Measurements from ENCODE around the gene MYOM3. TPM values are rescaled to one million over a fixed set of nuclear protein-coding genes. Genes with fewer than 3 reads are reported as not detected.
"Not testable (repeated sequence)": the region's sequence is repeated elsewhere in the genome, so short reads cannot be mapped to it uniquely, and the experiment has no call there.

MYOM3 gene
- total RNA-seq, 1 experiment from 2014 or later: 1.1 TPM

DNA sequence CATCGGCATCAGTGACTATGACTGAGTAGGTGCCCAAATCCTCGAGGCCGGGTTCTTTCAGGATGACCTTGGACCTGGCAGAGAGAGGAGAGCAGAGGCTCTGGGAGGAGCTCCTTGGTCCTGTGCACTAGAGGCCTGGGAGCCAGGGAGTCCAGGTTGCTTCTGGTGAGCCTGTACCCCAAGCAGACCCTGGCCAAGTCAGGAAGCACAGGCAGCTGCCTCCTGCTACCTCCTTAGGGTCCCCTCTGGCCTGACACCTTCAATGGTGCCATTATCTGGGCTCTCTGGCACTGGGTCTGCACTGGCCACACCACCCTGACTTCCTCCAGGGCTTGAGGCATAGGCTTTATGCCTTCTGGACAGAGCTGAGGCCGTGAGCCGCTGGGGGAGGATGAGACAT, 37.7 kb downstream of the MYOM3 start:
- DNase-seq (ENCODE audit: low read depth): no peak

DNA sequence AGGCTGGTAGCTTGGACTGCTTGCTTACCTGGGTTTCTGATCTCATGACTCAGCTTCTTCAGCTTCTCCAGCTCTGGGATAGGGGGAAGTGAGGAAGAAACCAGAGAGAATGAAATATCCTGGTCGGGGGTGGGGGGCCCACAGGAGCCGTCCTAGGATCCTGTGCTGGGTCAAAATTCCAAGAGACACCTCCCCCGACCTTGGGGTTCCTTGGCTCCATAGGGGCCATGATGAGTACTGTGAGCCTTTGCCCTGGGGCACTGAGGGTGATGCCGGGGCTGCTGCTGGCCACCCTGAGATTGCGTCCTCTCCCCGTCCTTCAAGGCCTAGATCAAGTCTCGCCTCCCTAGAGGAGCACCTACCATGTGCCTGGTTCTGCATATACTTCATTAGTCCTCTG, 40.0 kb downstream of the MYOM3 start:
- no peak for DNase-seq (ENCODE audit: low read depth)

DNA sequence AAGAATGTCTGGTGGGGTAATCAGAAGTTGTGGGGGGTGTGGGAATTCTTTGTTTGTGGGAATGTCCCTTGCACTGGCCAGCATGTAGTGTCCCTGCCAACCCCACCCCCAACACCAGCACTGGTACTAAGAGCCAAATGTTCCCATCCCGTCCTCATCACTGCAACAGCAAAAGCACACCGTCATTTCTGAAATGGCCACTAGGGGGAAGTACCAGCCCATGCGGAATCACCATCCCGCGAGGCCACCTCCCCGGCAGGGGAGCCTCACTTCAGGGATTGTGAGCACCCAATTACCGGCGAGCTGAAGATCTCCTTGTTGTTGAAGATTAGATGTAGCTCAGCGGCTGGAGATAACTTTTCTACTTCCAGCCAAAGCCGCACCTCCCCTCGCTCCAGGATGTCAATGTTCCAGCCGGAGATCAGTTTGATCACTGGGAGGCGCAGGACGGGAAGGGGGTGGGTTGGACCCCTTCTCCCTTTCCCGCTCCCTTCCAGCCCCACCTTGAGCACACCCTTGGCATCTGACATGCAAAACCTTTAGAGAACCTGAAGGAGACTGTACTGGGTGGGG, 41.0 kb downstream of the MYOM3 start:
- DNase-seq (ENCODE audit: low read depth): peak; percentile 81

DNA sequence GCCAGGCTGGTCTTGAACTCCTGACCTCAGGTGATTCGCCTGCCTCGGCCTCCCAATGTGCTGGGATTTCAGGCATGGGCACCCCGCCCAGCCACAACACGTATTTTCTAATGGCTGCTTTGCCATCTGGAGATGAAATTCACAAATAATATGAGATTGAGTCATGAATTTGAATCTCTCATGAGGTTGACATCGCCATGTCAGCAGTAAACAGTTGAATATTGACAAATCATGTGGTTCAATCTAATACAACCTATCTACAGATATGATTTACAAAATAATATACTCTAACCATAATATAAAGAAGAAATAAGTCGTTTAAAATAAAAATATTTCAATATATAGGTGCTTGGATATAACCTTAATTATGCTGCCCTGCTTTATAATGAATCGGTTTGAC, 42.1 kb downstream of the MYOM3 start:
- no peak for DNase-seq (ENCODE audit: low read depth)

DNA sequence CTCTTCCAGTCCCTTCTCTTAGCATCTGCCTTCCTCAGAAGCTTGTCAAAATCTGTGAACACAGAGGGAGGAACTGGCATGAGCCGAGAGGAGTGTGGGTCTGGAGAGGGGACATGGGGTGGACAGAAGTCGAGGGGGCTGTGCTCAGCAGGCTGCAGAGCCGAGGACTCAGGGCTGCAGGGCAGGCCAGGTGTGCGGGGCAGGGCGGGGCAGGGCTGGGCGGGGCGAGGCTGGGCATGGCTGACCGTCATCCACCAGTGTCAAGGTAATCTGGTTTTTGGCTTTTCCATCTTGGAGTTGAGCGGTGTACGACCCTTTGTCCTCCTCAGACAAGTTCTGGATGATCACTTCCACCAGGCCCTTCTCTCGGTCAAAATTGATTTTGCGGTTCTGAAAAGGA, 44.0 kb downstream of the MYOM3 start:
- no peak for DNase-seq (ENCODE audit: low read depth)

DNA sequence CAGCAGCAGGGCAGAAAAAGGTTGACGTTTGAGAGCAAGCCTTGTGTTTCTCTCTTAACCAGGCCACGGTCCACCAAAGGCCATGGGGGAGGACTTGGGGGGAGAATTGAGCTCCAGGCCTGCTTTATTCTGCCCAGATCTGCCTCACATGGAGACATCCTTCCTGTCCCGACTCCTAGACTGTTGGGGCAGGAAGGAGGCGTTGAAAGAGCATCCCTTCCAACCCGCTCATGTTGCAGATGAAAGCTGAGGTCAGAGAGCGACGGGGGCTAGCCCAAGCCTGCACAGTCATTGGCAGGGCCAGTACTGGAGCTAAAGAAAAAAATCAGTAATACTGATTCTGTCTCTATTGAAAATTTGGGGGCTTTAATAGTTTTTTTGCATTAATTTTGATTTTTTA, 46.6 kb downstream of the MYOM3 start:
- DNase-seq (ENCODE audit: low read depth): no peak

DNA sequence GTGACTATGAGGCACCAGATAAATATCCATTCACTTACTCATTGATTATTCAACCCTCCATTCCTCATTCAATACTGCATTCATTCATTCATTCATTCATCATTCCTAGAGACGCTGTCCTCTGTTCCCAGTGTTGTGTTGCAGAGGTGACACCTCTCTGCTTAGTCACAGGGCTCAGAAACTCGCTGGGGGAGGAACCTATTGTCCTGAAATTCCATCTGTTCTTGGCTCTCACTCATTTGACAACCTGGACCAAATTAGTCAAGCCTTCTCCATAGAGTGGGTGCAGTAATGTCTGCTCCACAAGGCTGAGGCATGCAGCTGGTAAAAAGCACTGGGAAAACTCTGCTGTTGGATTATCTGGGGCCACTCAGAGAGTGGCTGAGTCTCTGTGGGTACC, 49.7 kb downstream of the MYOM3 start:
- DNase-seq (ENCODE audit: low read depth): no peak

DNA sequence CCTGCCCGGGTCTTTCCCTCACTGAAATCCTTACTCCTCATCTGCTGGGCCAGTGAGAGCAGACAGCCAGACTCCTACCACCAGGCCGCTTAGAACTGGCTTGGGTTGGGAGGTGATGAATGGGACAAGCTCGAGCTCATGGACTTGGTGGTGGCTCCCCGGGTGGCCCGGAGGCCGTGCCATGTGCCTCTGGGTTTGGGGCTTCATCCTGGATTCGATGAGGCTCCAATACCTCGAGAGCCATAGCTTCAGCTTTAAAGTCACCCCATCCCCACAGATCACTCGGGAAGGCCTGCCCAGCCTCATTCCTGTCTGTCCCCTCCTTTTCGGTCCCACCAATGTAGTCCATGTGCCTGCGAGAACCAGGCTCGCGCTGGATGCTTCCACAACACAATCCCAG, 51.5 kb downstream of the MYOM3 start:
- no peak for DNase-seq (ENCODE audit: low read depth)

DNA sequence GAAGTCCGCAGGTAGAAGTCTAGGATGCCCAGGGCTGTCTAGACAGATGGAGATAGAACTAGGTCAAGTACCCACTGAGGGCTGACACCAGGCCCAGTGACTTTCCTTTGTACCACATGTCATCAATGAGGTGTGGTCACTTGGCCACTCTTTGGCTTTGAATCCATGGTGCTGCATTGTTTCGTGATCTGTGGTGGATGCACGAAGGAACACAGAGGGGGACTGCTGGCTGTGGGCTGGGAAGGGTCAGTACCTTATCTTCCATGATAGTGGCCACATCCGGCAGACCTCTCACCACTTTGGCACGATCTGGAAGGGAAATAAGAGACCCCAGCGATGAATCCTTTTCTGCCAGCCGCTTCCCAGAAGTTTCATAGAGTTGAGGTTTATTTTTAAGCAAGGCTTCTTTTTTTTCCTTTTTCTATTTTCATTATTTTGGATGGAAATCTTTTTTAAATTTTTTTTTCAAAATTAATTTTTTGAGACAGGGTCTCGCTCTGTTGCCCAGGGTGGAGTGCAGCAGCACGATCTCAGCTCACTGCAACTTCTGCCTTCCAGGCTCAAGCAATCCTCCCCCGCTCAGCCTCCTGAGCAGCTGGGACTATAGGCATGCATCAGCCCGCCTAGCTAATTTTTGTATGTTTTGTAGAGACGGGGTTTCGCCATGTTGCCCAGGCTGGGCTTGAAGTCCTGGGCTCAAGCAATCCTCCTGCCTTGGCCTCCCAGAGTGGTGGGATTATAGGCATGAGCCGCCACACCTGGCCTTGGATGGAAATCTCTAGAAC, 53.1 kb downstream of the MYOM3 start:
- DNase-seq (ENCODE audit: low read depth): no peak

DNA sequence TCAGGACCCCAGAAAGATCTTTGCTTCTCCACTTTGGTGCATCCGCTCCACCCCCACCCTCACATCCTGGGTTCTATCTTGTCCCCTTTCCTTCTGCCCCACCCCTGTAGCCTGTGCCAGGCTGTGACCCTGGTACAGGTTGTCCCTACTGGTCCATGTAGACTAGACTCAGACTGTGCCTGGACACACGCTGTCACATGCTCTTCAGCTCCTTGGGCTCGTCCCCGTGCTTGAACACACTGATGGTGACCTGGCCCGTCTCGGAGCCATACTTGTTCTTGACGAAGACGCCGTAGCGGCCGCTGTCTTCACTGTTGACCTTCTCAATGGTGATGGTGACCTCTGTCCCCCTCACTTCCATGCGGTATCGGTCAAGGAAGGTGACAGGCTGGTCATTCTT, 54.8 kb downstream of the MYOM3 start:
- DNase-seq (ENCODE audit: low read depth): no peak

DNA sequence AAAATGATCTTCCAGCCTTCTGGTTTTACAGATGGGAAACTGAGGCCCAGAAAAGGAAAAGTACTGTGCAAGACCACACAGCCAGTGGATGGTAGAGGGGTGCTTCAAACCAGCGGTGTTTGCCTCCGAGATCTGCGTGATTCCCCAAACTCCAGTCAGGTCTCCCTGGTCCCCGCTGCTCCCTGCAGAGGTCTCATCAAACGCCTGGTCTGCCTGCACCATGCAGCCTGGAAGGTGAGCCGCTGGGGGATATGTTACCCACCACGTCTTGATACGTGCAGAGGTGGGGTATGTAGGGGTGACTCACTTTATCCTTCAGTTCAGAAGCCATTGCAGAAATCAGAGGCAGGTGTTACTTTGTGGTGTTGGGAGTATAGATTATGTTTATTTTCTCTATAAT, 56.3 kb downstream of the MYOM3 start:
- no peak for DNase-seq (ENCODE audit: low read depth)

DNA sequence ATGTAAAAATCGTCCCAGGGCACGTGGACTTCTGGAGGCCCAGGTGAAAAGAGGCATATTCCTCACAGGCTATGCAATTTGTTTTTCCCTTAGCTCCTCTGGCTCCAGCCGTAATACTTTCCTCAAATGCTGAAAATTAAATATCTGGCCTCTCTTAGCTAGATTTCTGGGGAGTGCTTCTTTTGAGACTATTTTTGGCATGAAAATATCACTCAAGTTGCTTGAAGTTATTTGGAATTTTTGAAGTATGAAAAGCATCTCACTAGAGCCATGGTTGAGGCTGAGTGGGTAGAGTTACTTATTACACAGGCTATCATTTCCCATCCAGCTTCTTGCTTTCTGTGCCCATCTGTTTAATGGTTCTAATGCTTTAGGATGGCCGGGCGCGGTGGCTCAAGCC, 59.7 kb downstream of the MYOM3 start:
- no peak for DNase-seq (ENCODE audit: low read depth)

DNA sequence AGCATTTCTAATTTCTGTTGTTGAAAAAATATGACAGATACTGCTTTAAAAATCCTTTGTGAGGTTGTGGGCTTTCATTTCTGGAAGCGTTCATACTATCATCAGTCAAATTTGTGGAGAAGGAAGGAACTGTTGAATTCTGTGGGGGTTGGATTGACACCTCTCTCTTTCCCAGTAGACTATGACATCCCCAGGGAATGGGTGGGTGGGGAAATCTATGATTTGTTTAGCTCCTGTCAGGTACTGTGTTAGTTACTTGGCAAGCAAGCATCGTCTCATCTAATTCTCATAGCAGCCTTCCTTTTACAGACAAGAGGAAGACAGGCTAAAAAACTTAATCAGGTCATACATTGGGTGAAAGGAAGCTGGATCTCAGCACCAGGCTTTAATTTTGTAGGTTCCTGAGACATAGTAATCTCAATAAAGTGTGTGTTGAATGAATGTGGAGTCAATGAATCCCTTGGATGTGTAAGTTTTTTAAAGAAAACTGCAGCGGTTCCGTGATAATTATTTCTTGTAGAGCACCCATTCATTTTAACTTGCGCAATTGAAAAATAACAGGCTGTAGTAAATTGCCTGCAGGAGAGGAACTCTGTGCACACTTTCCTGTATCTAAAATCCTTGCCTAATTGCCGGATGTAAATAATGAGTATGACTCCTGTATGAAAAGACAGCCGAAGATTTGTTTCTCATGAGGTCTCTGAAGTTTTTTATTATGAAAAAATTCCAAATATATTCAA, 60.6 kb downstream of the MYOM3 start:
- no peak for DNase-seq (ENCODE audit: low read depth)

DNA sequence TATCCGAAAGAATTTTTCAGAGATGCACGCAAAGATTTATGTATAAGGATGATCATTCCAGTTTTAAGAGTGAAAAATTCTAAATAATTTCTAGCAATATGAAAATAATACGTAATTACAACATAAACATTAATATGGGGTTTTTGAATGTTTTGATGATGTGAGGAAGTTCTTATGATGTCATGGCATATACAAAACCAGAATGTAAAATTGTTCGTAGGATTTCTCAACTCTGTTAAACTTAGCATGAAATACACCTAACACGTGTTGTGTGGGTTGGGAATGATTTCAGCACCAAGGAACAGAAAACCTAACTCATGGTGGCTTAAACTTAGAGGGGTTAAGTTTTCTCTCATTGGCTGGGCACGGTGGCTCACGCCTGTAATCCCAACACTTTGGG, 62.2 kb downstream of the MYOM3 start:
- DNase-seq (ENCODE audit: low read depth): no peak

DNA sequence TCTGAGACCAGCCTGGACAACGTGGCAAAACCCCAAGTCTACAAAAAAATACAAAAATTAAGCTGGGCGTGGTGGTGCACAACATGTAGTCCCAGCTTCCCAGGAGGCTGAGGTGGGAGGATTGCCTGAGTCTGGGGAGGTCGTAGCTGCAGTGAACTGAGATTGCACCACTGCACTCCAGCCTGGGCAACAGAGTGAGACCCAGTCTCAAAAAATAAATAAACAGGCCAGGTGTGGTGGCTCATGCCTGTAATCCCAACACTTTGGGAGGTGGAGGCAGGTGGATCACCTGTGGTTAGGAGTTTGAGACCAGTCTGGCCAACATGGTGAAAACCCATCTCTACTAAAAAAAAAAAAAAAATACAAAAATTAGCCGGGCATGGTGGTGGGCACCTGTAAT, 63.0 kb downstream of the MYOM3 start:
- not testable (repeated sequence) for DNase-seq (ENCODE audit: low read depth)

DNA sequence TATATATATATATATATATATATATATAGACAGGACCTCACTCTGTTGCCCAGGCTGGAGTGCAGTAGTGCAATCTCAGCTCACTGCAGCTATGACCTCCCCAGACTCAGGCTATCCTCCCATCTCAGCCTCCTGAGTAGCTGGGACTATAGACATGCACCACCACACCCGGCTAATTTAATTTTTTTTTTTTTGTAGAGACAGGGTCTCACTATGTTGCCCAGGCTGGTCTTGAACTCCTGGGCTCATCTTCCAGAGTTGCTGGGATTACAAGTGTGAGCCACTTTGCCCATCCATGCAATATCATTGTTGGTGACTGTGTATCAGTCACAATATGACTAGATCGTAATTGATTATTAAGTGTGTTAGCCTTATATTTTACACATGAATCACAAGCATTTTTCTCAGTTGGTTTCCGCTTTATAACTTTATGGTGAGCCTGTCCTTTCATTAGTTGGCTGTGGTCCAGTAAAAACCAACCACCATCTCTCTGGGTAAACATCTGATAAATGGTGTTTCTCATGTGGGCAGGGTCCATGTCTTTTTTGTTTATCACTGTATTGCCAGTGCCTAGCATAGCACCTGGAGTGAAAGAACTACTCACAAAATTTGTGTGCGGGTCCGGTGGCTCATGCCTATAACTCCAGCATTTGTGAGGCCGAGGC, 63.6 kb downstream of the MYOM3 start:
- peak; percentile 53 for DNase-seq (ENCODE audit: low read depth)

DNA sequence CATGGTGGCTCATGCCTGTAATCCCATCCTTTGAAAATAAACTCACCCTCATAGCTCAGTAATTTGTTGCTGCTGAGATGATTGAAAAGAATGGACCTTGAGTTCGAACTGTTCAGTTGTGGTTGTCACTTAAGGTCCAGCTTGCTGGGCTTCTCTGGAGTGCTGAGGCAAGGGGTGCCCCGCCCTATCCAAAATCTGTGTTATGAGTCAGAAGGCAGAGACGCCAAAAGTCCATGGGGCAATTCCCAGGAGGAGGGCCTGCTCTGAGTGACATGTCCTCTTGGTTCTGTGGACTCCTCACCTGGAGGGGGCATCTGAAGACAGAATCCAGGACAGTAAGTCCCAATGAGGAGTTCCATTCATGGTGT, 64.8 kb downstream of the MYOM3 start:
- peak; percentile 86 for DNase-seq (ENCODE audit: low read depth)

DNA sequence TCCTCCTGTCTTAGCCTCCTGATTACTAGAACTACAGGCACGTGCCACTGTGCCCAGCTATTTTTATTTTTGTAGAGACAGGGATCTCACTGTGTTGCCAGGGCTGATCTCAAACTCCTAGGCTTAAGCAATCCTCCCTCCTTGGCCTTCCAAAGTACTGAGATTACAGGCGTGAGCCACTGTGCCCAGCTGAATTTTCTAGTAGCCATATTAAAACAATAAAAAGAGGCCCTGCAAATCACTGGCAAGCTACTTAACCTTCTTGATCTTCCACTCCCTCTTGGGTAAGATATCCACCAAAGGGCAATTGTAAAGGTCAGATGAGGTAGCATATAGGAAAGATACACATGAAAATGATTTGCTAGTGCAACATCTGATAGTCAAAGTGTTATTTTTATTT, 66.2 kb downstream of the MYOM3 start:
- no peak for DNase-seq (ENCODE audit: low read depth)

DNA sequence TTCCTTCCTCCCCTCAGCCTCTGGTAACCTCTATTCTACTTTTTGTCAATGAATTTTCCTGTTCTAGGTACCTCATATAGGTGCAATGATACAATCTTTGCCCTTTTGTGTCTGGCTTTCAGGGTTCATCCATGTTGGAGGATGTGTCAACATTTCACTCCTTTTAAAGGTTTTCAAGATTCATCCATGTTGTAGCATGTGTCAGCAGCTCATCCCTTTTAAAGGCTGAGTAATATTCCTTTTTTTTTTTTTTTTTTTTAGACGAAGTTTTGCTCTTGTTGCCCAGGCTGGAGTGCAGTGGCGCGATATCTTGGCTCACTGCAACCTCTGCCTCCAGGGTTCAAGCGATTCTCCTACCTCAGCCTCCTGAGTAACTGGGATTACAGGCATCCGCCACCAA, 67.3 kb downstream of the MYOM3 start:
- not testable (repeated sequence) for DNase-seq (ENCODE audit: low read depth)

DNA sequence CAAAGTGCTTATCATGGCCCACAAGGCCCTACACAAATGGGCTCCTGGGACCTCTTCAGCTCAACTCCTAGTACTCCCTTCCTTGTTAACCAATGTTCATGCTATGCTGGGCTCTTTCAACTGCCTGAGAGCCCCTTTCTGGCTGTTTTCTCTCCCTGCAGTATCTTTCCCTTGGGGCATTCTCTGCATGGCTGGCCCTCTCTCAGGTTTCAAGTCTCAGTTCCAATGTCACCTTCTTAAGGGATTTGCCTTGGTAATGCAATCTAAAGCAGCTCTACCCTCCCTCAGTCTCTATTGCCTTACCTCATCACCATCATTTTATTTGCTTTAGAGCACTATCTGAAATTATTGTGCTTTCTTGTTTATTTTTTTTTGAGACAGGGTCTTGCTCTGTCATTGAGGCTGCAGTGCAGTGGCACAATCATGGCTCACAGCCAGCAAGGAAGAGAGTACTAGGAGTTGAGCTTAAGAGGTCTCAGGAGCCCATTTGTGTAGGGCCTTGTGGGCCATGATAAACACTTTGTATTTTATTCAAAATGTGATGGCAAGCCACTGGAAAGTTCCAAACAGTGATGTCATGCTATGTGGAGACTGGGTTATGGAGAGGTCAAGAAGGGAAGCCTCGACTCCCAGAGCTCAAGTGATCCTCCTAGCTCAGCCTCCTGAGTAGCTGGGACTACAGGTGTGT, 68.4 kb downstream of the MYOM3 start:
- DNase-seq (ENCODE audit: low read depth): no peak

DNA sequence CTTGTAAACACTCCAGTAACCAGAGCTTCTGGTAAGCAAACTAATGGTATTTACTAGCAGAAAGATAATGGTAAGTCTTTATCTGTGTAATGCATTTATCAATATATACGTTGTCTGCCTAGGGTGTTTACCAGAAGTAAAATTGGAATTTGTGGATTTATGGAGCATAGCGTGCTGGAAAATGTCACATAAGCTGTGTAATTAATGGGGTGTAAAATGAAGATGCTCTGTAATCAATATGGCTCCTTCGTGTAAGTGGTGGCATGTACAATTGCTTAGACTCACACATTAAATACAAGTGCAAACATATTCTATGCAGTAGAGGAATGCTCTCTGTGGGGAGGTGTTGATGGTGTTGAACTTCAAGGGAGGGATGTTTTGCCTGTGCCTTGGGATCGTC, 69.6 kb downstream of the MYOM3 start:
- DNase-seq (ENCODE audit: low read depth): no peak

DNA sequence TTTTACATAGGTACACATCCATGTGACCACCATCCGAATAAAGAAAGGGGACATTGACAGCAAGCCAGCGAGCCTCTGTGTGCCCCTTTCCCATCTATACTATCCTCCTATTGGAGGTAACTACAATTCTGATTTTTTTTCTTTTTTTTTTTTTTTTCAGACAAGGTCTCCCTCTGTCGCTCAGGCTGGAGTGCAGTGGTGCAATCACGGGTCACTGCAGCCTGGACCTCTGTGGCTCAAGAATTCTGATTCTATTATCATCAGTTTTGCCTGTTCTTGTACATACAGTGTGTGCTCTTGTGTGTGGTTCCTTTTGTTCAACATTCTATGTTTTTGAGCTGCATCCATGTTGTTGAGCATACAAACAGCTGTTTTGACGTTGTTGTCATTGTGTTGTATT, 75.8 kb downstream of the MYOM3 start:
- DNase-seq (ENCODE audit: low read depth): no peak

Data from Daoy (cell line).